Epithelial cell of prostate (primary cell): ENCODE results near the gene CD70.
"Not testable (repeated sequence)": the region's sequence is repeated elsewhere in the genome, so short reads cannot be mapped to it uniquely, and the experiment has no call there.

Source experiments
- DNase-seq: peaks from one replicate; pipeline ENCODE4 v3.0.0-alpha.2; 2011; ENCODE audit warnings: low read depth, low spot score
- H3K27ac ChIP-seq: fragments of 450-650 bp; 2 replicates; pipeline ENCODE4 v1.5.1; 2017; ENCODE audit warnings: mild to moderate bottlenecking

Gene CD70

DNA sequence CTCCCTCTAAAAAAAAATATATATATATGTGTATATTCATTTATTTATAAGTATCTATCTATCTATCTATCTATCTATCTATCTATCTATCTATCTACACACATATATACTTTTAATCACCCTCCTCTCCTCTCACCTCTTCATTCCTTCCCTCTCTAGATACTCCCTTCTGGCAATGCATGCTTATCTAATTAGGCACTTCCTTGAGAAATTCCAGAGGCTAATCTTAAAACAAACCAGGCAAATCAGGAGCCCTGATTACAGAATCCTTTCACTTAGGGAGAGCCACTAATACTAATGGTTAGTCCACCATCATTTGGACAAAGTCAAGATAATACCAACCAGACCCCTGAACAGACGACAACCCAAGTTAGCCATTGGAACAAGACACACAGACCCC, 17.6 kb downstream of the CD70 start:
- DNase-seq: no peak

DNA sequence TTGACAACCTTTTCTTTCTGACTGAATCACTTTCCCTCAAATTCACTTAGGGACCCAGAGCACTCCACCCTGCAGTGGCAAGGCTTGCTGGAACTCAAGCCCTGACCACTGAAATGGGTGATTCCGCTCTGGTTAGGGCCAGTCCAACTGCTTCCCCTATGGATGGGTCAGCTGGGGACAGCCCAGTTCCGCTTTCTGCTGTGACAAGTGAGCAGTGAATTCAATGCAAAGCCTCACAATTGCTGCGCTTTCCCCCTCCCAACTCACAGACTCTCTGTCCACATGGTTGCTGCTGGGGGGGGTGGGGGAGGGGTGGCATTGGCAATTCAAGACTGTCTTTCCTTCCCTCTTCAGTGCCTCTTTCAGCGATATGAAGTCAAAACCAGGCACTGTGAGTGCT, 18.7 kb downstream of the CD70 start:
- no peak overlapping the region for H3K27ac ChIP-seq
- DNase-seq: no peak

More for the DNA sequence above, 17.6 kb downstream of the CD70 start:
- no peak overlapping the region for H3K27ac ChIP-seq

DNA sequence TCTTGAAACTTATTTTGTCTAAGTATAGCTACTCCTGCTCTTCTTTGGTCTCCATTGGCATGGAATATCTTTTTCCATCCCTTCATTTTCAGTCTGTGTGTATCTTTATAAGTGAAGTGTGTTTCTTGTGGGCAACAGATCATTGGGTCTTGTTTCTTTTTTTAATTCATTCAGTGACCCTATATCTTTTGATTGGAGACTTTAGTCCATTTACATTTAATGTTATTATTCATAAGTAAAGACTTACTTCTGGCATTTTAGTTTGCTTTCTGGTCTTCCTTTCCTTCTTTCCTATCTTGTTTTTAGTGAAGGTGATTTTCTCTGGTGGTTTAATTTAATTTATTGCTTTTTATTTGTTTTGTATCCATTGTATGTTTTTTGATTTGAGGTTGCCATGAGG, 19.8 kb downstream of the CD70 start:
- no peak for DNase-seq
- no peak overlapping the region for H3K27ac ChIP-seq

DNA sequence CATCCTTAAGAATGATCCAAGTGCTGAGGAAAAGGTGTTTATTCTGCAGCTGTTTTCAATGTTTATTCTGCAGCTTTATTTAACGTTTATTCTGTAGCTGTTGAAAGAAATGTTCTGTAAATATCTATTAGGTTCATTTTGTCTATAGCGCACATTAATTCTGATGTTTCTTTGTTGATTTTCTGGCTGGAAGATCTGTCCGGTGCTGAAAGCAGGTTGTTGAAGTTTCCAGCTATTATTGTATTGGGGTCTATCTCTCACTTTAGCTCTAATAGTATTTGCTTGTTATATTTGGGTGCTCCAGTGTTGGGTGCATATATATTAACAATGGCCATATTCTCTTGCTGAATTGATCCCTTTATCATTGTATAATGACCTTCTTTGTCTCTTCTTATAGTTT, 20.2 kb downstream of the CD70 start:
- no peak for DNase-seq
- H3K27ac ChIP-seq: no peak overlapping the region

DNA sequence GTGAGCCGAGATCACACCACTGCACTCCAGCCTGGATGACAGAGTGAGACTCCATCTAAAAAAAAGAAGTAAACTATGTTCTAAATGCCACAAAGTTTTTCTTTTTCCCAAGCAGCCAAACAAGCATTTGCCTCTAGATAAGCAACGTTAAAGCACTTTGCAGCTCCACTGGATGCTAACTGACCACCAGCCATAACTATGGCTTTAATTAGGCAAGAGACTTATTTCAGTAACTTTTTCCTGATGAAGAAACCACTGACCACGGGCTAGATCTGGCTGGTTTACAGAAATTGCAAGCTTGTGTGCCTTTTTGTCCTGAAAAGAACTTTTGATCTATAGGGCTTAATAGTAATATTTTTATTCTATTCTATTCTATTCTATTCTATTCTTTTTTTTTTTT, 22.1 kb downstream of the CD70 start:
- DNase-seq: no peak

DNA sequence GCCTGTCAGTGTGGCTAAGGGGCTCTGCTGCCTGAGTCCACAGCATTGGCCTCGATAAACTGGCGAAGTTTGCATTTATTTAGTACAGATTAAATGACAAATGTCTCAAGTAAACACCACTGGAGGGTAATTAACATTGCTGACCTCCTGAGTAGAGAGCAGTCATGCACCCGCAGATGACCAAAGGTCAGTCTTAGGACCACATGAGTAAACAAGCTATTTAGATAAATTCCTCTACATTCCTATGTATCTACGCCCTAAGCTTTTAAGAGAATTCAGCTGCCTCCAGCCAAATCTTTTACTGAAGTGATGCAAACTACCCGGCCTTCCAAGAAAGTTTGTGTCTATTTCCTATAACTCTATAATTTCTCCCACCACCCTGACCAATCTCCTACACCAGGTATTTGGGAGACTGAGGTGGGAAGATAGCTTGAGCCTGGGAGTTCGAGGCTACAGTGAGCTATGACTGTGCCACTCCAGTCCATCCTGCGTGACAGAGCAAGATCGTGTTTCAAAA, 22.9 kb downstream of the CD70 start:
- no peak overlapping the region for H3K27ac ChIP-seq
- DNase-seq: no peak

More for the DNA sequence above, 22.1 kb downstream of the CD70 start:
- H3K27ac ChIP-seq: no peak overlapping the region

DNA sequence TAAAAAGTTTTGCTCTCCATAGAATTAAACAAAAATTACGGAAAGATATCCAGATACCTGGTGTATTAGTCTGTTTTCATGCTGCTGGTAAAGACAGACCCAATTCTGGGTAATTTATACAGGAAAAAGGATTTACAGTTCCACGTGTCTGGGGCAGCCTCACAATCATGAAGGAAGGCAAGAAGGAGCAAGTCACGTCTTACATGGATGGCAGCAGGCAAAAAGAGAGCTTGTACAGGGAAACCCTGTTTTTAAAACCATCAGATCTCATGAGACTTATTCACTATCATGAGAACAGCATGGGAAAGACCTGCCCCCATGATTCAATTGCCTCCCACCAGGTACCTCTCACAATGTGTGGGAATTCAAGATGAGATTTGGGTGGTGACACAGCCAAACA, 24.2 kb downstream of the CD70 start:
- not testable (repeated sequence) for DNase-seq, H3K27ac ChIP-seq

DNA sequence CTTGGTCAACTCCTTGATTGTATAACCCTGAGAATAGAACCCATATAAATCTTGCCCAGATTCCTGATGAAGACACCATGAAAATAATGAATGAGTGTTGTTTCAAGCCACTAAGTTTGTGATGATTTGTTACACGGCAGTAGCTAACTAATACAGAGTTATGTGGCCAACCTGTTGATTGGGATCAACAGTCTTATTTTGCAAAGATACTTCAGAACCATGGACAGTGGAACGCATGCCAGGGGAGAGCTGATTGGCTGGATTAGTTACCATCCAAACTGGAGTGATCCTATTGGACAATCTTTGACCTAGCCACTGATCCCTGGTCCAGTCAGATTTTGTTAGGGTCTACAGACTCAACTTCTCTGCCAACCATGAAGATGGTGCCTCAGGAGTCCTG, 26.6 kb downstream of the CD70 start:
- H3K27ac ChIP-seq: no peak overlapping the region
- DNase-seq: no peak

DNA sequence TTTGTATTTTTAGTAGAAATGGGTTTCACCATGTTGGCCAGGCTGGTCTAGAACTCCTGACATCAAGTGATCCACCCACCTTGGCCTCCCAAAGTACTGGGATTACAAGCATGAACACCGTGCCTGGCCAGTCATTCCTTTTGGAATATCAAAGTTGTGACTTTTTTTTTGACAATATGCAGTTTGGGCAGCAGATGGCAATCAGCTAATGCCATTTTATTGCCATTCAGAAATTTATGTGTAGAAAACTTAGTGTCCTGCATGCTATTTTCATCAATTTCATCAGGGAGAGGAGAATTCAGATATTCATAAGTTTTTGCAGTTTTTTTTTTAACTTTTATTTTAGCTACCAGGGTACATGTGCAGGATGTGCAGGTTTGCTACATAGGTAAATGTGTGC, 28.5 kb downstream of the CD70 start:
- not testable (repeated sequence) for H3K27ac ChIP-seq, DNase-seq

DNA sequence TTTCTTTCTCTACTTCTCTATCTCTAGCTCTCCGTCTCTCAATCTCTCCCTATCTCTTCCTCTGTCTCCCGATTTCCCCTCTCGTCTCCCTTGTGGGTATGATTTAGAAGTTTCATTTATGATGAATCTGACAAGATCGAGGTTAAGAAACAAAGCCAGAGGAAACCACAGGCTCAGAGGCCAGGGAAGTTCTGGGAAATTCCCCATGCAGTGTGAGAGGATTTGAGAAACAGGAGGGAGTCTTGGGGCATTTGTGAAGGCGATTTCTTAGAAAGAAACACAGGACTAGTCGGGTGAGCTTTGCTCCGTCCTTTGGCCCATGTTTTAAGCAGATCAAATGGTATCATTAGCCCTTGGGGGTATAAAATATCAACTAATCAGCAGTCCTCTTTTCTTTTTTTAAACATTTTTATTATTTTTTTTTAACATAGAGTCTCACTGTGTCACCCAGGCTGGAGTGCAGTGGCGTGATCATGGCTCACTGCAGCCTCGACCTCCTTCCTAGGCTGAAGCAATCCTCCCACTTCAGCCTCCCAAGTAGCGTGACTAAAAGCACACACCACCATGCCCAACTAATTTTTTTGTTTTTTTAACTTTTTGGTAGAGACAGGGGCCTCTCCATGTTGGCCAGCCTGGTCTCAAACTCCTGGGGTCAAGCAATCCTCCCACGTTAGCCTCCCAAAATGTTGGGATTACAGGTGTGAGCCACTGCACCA, 34.3 kb downstream of the CD70 start:
- DNase-seq: no peak
- no peak overlapping the region for H3K27ac ChIP-seq

DNA sequence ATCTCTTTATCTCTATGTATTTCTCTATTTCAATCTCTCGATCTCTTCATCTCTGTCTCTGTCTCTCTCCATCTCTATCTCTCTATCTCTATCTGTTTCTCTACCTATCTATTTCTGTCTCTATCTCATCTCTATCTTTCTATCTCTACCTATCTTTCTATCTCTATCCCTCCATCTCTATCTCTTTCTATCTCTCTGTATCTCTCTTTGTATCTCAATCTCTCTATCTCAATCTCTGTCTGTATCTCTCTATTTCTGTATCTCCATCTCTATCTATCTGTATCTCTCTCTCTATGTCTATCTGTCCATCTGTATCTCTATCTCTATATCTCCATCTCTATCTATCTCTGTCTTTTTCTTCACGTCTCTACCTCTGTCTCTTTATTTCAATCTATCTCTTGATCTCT, 34.9 kb downstream of the CD70 start:
- H3K27ac ChIP-seq: no peak overlapping the region
- DNase-seq: no peak

DNA sequence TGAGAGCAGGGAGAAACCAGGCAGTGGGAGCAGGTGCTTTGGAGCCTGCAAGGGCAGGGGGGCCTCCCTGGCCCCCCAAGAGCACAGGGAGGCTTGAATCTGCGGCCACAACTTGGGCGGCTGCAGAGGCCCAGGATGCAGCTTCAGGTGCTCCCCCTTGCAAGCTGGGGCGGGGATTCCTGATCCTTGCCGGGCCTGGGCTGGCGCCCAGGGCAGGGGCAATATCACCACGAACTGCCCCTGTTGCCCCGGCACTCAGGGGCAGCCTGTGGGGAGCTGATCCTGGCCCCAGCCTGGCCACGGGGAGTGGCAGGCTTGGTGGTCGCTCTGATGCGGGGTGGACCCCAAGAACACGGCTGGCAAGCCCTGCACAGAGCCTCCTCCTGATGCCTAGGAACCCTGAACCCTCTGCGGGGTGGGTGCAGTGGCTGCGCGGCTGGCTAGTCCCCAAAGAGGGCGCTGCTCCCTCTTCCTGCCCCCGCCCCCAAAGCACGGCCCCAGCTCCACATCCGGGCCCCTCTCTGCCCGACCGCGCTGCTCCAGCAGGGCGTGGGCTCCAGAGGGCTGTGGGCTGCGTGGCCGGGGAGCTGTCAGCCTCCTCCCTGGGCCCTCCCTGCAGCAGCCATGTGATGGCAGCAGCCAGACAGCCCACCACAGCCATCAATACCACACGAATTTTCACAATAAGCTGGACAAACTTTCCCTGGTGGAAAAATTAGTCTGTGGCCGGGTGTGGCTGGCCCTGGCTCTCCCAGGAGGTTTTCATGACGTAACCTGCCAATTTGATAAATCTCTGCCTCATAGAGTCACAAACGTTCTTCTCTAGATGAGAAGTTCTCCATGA, 39.1 kb downstream of the CD70 start:
- H3K27ac ChIP-seq: no peak overlapping the region
- no peak for DNase-seq

DNA sequence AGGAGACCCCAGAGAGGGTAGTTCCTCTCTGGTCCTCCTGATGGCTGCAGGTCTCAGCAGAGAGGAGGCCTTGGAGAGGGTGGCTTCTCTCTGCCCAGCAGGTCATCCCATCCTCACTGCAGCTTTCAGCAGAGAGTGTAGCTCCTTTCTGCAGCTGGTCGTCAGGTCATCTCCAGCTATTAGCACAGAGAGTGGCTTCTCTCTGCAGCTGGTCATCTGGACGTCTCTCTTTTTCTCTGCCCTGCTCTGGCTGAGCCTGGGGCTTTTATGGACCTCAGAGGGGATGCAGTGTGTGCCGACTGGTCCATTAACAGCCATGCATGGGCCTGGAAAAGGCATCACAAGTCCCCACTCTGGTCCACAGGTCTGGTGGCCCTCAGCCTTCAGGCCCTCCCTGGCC, 39.9 kb downstream of the CD70 start:
- H3K27ac ChIP-seq: no peak overlapping the region
- DNase-seq: no peak

DNA sequence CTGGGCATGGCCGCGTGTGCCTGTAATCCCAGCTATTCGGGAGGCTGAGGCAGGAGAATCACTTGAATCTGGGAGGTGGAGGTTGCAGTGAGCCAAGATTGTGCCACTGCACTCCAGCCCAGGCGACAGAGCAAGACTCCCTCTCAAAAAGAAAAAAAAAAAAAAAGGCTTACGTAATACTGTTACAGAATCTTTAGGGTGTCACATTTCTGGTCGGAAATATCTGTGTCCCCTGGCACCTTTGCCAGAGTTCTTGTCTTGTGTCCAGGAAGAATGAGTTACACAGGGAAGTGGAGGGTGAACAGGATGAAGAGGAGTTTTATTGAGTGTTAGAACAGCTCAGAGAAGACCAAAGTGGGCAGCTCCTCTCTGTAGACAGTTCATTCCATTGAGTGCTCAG, 40.3 kb downstream of the CD70 start:
- not testable (repeated sequence) for DNase-seq, H3K27ac ChIP-seq

DNA sequence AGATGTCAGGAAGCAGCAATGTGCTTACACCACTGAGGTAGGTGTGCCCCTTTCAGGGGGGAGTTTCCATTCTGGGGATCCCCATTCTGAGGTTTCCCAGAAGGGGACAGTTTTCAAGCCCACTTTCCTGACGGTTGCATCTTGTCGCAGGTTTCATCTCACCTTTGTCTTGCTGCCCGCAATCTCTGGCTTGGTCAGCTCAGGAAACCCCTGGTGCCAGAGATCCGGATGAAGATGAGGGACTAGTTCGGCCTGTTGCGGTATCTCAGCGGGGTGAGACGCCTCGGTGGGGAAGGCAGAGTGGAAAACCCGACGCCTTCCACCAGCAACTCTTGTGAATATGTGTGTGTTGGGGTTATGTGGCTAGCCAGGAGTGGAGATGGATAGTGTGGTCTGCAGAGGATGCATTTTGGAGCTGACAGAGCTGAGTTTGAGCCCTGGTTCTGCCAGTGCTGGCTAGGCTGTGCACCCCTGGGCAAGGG, 47.0 kb downstream of the CD70 start:
- no peak overlapping the region for H3K27ac ChIP-seq
- DNase-seq: no peak

DNA sequence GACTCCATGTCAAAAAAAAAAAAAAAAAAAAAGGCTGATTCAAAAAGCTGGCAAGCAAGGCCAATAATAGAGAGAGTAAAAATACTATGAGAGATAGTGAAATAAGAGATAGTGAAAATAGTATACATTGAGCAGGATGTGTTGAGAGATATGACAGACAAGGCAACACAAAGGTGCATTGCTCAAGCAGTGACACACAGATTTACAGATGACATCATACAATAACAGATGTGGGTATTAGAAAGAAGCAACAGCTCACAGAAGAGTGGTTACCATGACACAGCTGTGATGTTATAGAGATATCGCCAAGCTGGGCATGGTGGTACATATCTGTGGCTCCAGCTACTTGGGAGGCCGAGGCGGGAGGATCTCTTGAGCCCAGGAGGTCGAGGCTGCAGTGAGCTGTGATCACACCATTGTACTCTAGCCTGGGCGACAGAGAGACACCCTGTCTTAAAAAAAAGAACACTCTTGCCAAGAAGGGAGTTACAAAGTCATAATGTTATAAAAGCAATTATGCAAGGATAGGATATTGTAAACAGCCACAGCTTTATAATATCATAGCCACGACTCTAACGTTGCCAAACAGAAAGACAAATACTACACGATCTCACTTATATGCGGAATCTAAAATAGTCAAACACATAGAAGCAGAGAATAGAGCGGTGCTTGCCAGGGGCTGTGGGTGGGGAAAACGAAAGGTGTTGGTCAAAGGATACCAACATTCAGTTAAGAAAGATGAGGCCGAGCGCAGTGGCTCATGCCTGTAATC, 49.8 kb downstream of the CD70 start:
- DNase-seq: no peak
- H3K27ac ChIP-seq: no peak overlapping the region

DNA sequence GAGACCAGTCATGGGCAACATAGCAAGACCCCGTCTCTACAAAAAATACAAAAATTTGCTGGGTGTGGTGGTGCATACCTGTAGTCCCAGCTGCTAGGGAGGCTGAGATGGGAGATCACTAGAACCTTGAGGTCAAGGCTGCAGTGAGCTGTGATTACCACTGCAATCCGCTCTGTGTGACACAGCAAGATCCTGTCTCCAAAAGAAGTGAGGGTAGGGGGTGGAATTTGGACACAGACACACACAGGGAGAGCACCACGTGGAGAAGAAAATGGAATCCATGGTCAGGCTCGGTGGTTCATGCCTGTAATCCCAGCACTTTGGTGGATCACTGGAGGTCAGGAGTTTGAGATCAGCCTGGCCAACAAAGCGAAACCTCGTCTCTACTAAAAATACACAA, 51.4 kb downstream of the CD70 start:
- H3K27ac ChIP-seq: no peak overlapping the region
- no peak for DNase-seq
